HG02678 (cell line): Measurements from ENCODE around the gene YIF1B.

Experiments
- ATAC-seq: cut with Tn5 transposase; IDR thresholded peaks from one replicate; pipeline ENCODE4 v1.9.1; 2021; ENCODE audit warnings: mild to moderate bottlenecking, moderate library complexity; ENCODE audit not compliant: unreplicated experiment

Gene YIF1B

DNA sequence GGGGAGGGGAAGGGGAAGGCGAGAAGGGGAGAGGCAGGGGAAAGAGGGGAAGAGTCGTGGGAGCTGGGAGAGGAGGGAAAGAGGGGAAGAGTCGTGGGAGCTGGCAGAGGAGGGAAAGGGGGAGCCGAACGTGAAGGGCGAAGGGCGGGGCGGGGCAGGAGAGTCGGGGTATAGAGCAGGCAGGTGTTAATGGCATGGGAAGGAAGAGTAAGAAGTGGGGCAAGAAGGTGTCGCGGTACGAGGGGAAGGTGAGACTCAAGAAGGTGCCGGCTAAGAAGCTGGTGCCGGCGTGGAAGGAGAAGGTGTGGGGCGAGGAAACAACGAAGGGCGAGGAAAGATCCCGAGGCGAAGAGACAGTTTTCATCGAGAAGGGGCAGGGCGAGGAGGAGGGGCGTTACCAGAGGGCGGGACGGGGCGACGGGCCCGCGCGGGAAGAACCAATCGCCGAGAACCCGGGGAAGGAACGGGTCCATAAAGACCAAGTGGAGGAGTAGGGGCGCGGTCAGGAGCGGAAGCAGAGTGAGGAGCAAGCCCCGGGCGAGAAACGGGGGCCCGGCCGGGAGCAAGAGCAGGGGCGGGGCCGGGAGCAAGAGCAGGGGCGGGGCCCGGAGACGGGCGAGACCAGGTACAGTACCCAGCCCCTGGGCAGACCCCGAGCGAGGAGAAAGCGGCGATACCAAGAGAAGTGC lies 20.3 kb upstream of the YIF1B start:
- ATAC-seq = peak; percentile 68

GRCh38 chr19:38333245-38333644 lies 17.5 kb upstream of the YIF1B start:
- no peak for ATAC-seq

- no peak for ATAC-seq
Measured at GRCh38 chr19:38331728-38332127, 16.0 kb upstream of the YIF1B start.

GRCh38 chr19:38329651-38330050 lies 13.9 kb upstream of the YIF1B start:
- ATAC-seq = no peak

DNA sequence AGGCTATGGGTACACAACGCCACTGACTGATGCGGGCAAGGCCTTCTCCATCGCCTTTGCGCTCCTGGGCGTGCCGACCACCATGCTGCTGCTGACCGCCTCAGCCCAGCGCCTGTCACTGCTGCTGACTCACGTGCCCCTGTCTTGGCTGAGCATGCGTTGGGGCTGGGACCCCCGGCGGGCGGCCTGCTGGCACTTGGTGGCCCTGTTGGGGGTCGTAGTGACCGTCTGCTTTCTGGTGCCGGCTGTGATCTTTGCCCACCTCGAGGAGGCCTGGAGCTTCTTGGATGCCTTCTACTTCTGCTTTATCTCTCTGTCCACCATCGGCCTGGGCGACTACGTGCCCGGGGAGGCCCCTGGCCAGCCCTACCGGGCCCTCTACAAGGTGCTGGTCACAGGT lies 10.8 kb upstream of the YIF1B start:
- ATAC-seq = no peak

- no peak for ATAC-seq
Measured at GRCh38 chr19:38324431-38324830, 8.7 kb upstream of the YIF1B start.

- no peak for ATAC-seq
Measured at GRCh38 chr19:38323291-38323690, 7.5 kb upstream of the YIF1B start.

GRCh38 chr19:38321646-38322196 lies 6.0 kb upstream of the YIF1B start:
- no peak for ATAC-seq

- no peak for ATAC-seq
Measured at GRCh38 chr19:38320969-38321339, 5.2 kb upstream of the YIF1B start.

- no peak for ATAC-seq
Measured at GRCh38 chr19:38319421-38320258, 3.9 kb upstream of the YIF1B start, which contains the start of gene KCNK6. Gene KCNK6, plus strand, starts transcription at chr19:38319845. Its CDS starts 106 bp downstream, at chr19:38319951.

- ATAC-seq = no peak
Measured at GRCh38 chr19:38318660-38319059, 2.9 kb upstream of the YIF1B start.

DNA sequence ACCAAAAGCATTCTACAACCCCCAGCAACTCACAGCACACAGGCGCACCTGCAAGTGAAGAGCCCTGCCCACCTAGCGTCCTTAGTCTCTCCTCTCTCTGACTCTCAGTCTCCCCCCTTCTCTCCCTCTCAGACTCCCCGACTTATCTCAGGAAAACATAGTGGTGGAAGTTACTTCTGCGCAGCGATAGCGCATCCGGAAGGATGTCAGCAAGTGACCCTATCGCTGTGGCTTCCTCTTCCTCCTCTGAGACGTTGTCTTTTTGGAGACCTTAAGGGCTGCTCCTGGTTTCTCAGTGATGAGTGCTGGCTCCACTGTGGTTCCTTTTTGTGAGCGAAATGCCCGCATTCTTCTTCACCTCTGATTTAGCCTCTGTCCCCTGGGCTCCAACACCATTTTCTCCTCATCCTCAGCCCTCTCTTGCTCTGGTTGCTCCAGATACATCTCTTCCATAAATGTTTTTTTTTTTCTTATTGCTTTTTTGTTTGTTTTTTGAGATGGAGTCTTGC lies 1.4 kb upstream of the YIF1B start:
- ATAC-seq = no peak

- no peak for ATAC-seq
Measured at GRCh38 chr19:38316477-38317067, 825 bp upstream of the YIF1B start.

DNA sequence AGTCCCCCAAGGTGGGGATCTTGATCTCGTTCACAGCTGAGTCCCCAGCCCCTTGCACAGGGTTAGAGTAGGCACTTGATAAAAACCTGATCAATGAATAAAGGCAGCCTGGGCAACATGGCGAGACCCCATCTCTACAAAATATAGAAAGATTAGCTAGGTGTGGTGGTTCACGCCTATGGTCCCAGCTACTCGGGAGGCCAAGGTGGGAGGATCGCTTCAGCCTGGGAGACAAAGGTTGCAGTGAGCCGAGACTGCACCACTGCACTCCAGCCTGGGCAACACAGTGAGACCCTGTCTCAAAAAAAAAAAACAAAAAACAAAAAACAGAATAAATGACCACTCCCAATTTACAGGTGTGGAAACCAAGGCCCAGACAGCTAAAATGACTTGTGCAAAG lies 4.8 kb downstream of the YIF1B start:
- ATAC-seq = no peak

- no peak for ATAC-seq
Measured at GRCh38 chr19:38310279-38310670, 5.5 kb downstream of the YIF1B start.

DNA sequence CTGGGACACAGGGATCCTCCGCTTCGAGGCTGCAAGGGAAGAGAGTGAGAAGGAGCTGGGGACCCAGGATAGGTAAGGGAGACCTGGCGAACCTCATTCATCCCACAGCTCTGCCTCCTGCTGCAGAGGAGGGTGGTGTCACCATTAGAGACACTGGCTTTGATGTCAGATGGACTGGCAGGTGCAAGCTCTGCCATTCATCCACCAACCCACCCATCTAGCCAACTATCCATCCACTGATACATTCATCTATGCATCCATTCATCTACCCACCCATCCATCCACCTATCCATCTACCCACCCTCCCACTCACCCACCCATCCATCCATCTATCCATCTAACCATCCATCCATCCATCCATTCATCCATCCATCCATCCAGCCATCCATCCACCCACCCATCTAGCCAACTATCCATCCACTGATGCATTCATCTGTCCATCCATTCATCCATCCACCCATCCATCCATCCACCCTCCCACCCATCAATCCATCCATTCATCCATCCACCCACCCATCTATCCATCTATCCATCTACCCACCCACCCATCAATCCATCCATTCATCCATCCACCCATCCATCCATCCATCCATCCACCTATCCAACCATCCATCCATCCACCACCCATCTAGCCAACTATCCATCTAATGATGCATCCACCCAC lies 6.0 kb downstream of the YIF1B start:
- no peak for ATAC-seq

DNA sequence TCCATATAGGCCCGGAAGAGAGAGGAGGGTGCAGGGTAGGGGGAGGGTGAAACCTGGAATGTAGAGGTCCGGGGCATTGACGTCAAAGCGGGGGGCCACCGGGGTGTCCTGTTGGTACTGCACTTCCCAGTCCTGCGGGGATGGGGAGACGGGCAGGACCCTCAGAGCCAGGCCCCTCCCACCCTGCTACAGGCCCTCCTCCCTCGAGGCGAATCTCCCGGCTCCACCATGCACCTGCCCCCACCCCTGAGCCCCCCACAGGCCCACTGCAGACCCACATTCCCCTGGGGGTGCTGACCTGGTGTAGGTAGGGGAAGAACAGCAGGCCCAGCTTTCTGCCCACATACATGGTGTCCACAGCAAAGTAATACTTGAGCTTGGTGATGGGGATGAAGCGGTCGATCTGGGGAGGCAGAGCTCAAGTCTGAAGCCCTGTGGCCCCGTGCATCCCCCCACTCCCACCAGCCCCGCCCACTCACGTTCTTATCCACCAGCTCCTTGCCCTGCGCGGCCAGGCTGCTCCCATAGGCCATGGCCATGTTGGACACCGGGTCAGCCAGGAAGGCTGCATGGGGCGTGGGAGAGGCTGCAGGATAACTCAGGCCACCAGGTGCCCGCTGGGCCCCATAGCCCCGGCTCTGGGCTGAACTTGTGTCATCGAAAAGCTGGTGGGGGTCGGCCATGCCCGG lies 6.7 kb downstream of the YIF1B start:
- ATAC-seq = no peak

GRCh38 chr19:38308006-38308766 lies 7.6 kb downstream of the YIF1B start:
- no peak for ATAC-seq

- ATAC-seq = no peak
Measured at GRCh38 chr19:38307597-38307996, 8.2 kb downstream of the YIF1B start.

GRCh38 chr19:38307076-38307475 lies 8.7 kb downstream of the YIF1B start:
- ATAC-seq = no peak
